COLO668 (cell line): ENCODE results near the gene ASIC1.
A peak's percentile ranks its signal among the peaks of the same experiment; 100 is the strongest.
"Not testable (repeated sequence)": the region's sequence is repeated elsewhere in the genome, so short reads cannot be mapped to it uniquely, and the experiment has no call there.

ENCODE experiments used
- DNase-seq: peaks from one replicate; lab custom pipeline; 2025; ENCODE audit not compliant: unreplicated experiment; lab: John Stamatoyannopoulos, UW

ASIC1 gene

DNA sequence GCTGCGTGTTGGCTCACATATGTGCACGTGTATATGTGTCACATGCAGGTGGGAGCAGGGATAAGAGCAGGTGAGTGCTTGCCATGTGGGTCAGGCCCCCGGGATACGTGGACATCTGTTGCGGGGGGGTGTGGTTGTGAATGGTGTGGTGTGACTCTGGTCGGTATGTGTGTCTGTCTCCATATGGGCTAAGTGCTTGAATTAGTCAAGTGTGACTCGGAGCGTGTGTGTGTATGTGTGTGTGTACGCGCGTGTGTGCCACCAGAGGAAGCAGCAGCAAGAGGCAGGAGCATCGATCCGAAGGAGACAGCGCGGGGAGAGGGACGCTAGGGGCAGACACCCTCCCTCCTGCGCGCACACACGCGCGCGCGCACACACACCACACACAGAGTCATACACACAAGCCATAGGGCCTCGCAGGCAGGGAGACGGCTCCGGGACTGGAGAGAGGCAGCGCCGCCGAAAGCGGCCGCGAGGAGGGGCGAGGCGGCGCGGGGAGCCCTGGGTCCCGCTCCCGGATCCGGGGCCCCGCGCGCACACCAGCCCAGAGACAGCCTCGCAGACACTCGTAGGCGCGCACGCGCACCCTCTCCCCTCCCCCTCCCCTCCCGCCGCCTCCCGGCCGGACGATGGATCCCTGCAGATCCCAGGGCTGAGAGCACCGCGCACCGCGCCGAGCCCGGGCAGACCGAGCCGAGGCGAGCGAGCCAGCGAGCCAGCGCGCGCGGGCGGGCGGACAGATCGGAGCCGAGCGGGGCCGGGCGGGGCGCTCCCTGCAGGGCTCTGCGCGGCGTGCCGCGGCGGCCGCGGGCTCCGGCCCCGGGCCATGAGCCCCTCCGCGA lies at the start of gene ASIC1:
Gene ASIC1, plus strand, starts transcription at position 597 of the 842 bp plus-strand sequence. CDS start 1,171 bp downstream, outside the sequence.
- peak; percentile 62 for DNase-seq

DNA sequence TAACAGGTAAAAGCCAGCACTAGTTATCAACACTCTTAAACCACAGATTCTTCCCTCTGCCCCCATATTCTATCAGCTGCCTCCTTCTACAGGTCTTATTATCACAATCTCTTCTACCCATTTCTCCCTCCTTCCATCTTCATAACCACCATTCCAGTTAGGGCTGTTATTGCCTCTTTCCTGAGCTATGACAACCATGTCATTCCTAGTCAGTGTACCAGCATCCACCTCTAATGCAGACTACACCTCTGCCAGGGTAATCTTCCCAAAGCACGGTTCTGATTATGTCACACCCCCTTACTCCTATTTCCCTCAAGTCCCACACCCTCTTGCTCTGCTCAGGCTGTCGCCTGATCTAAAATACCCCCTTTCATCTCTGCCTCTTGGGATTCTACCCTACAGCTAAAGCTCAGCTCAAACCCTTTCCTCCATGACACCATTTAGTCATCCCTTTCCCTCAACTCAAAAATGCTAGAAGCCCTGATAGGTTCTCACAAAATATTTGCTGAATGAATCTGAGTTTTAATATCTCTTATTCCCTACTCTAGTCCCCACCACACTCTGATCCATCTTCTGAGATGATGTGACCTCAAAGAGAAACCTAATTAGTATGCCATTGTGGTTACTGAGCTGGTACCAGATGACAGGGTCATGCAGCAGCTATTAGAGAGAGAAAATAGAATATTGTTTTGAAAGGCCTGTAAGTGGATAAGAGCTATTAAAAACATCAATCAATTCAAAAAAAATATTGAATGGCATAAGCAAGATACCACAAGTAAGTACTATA lies 43.8 kb upstream of the ASIC1 start:
- no peak for DNase-seq

- DNase-seq = no peak
Measured at GRCh38 chr12:50014342-50014741, 43.1 kb upstream of the ASIC1 start.

DNA sequence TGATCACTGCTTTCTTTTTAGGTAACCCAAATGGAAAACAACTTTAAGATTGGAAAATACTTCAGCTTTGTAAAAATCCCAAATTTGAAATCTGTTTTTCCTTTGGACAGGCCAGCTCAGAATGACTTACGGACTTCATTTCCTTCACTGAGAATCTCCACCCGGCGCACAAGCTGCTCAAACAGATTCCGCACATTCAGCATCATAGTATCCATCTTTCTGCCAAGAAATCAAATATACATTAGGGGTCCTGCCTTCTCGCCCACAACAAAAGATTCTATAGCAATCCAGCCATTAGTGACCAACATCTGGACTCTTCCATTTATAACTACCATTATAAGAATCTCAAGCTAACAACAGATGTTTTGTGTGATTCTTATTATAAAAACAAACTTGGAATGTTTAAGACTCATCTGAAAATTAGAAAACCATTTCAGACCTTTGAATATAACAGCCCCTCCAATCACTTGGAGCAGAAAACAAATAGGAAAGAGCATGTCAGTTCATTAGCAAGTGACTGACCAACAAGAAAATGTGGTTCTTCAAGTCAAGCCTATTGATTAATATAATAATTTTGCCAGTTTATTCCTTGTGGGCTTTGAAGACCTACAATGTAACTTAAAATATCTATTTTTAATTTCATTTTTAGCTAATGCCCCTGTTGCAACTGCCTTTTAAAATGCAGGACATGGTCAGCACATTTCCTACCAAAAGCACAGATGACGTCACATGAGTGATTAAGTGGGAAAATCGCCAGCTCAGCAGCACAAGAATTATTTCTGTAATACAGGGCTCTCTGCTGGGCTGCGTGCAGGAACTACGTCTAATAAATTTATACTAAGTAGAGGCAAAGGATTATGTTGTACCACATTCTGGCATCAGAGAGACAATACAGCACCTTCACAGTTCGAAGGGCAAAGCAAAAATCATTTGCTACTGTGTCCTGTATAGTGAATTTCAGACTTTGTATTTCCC lies 40.6 kb upstream of the ASIC1 start:
- no peak for DNase-seq

DNA sequence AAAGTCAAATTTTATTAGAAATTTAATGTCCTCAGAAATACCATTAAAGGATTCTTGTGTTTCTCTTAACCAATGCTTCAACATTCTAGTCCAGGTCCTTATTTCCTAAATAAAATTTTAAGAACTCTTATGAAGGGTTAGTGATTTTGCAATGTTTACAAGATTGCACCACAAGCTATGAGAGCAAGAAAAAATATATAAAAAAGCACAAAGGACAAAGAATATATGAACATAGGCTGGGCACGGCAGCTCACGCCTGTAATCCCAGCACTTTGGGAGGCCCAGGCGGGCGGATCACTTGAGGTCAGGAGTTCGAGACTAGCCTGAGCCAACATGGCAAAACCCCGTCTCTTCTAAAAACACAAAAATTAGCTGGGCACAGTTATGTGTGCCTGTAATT lies 39.8 kb upstream of the ASIC1 start:
- no peak for DNase-seq

- DNase-seq = no peak
Measured at GRCh38 chr12:50018154-50018553, 39.2 kb upstream of the ASIC1 start.

DNA sequence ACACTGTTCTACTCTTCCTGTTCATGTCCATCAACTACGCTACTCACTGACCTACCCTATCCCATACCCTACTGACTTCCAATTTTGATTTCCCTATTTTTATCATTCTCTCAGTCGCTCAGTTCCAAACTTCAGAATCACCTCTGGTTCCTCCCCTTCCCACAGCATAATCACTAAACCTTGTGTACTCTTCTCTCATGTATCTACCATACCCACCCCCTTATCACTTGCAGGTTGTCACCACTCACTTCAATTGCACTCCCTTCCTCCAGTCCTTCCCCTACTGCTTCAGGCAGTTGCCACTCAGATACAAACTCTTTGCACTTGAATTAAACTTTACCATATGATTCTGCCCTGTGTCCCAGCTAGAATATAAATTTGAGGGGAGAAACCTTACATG lies 38.4 kb upstream of the ASIC1 start:
- DNase-seq = no peak

DNA sequence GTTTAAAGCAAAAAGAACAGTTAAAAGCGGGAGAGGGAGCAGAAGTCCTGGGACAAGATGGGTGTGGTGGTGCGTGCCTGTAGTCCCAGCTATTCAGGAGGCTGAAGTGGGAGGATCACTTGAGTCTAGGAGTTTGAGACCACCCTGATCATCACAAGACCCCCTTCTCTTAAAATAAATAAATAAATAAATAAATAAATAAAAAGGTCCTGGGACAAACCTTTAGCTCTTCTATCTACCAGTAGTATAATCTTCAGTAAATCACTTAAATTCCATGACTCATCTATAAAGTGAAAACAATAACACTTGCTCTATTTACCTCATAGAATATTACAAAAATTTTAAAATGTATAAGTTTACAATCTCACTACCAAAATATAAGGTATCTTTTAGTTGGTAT lies 37.9 kb upstream of the ASIC1 start:
- no peak for DNase-seq

DNA sequence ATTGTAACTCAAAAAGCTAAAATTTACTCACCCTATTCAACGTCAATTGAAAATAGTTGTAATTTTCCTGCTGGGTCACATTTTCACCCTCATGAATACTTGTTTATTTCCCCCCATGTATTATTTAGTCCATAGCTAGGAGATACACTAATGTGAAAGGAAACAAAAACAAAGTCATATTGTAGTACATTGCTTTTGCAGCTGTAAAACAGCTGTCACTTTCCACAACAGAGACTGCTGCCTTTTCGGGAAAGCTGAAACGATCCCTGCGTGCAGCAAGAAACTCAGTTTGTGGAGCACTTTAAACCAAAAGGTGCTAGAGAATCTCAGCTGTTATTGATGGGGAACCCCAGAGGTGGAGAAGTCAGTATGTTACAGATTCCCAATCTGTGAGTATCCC lies 36.4 kb upstream of the ASIC1 start:
- no peak for DNase-seq

- no peak for DNase-seq
Measured at GRCh38 chr12:50022903-50023302, 34.5 kb upstream of the ASIC1 start.

- DNase-seq = no peak
Measured at GRCh38 chr12:50024227-50024626, 33.2 kb upstream of the ASIC1 start.

DNA sequence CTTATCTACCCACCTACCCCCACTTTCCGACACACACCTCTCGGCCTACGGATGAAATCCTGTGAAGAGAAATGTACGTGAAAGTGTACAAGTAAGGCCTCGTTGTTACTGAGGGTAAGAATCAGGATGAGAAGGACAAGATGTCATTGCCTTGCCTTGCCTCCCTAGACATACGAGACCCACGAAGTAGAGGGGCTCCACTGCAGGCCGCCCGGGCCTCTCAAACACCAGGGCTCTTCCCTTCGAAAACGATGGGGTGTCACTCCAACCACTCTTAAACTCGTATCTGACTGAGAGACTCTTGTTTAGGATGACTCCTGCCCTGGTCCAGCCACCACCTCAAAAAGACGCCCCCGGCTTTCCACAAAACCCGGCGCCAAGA lies 32.6 kb upstream of the ASIC1 start:
- DNase-seq = no peak

DNA sequence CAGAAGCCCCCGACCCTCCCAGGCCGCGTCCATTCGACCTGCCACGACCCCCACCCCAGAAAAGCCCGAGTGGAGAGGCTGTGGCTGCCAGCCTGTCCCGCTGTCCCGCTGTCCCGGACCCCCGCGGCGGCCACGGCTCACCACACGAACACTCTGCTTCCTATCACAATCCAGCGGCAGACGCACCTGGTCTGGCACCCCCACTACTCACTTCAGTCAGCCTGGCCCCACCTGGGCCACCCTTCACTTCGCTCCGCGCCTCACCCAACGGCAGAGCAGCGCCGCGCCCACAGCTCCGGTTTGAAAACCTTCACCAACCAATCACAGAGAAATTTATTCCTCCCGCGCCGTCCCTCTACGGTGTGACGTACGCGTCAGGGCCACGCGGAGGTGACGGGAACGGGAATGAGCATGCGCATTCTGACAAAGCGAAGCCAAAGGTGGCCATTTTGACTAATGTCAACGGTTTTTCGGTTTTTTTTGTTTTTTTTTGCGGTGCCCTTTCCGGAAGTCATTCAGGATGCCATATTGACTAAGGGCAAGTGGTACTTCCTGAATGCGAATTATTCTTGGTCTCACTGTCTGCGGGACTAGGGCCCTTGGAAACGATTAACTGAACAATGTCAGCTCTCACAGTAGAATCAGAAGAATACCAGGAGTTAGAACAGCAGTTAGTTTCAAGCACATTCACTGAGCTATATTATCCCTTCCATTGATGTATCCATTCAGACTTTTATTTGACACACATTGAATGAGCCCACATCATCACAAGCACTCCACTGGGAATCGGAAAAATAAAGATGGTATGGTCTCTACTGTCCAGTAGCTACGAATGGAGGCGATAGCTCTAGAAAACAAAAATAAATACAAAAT lies 32.0 kb upstream of the ASIC1 start, which contains the start of gene RACGAP1:
Gene RACGAP1, minus strand, starts transcription at position 308 of the 873 bp plus-strand sequence. CDS start 8,779 bp downstream, outside the sequence.
- DNase-seq = peak; percentile 93

- DNase-seq = no peak
Measured at GRCh38 chr12:50026691-50027090, 30.7 kb upstream of the ASIC1 start.

DNA sequence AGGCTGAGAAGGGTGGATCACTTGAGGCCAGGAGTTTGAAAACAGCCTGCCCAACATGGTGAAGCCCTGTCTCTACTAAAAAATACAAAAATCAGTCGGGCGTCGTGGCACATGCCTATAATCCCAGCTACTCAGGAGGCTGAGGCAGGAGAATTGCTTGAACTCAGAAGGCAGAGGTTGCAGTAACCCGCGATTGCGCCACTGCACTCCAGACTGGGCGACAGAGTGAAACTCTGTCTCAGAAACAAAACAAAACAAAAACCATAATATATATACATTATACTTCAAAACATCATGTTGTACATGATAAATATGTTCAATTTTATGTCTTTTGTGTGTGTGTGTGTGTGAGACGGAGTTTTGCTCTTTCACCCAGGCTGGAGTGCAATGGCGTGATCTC lies 26.9 kb upstream of the ASIC1 start:
- DNase-seq = not testable (repeated sequence)

DNA sequence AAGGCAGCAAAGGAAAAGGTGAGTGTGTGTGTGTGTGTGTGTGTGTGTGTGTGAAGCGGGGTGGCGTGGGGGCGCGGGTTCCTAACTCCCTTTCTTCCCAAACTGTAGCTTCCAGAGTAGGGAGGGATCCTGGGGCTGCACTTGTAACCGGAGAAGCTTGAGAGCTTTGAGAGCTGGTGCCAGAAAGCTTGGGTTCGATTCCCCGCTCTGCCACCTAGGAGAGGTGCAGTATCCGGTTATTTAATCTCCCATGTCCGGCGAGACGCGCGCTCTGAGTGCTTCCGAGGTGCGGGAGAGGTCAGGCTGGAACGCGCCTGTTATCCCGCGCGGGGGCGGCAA lies 24.9 kb upstream of the ASIC1 start:
- DNase-seq = no peak

GRCh38 chr12:50032854-50033581 lies 24.4 kb upstream of the ASIC1 start:
- DNase-seq = no peak

GRCh38 chr12:50038336-50038735 lies 19.1 kb upstream of the ASIC1 start:
- DNase-seq = no peak

DNA sequence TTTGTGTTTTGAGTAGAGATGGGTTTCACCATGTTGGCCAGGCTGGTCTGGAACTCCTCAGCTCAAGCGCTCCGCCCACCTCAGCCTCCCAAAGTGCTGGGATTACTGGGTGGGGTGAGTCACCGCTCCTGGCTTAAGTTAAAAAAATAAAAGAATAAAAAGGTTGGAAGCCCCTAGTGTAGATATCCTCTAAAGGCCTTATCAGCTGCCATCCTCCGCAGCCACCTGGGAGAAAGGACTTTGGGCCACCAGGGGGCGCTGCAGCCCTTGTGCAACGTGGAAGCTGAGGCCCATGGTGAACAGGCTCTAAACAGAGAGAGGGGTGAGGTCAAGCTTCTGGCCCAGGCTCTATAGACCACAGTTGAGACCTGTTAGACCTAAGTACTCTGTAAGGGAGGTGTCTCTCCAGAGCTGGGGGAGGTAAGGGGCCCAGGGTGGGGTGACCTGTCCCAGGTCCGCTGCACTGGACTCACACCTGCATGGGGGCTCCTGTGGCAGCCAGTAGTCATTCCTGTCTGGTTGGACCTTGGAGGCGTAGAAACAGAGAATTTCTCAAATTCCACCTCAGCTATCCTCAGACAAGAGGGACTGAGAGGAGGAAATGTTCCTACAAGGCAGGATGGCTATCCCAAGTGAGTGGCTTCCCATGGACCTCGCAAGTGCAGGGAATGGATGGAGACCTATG lies 18.1 kb upstream of the ASIC1 start:
- peak; percentile 66 for DNase-seq
